ENCODE data around the gene LCORL. TPM values are rescaled to one million over a fixed set of nuclear protein-coding genes. Genes with fewer than 3 reads are reported as not detected.

LCORL gene
- total RNA-seq, 4 donors from 2014 or later, result 6.1 to 17.5 (median 8.2) TPM

DNA sequence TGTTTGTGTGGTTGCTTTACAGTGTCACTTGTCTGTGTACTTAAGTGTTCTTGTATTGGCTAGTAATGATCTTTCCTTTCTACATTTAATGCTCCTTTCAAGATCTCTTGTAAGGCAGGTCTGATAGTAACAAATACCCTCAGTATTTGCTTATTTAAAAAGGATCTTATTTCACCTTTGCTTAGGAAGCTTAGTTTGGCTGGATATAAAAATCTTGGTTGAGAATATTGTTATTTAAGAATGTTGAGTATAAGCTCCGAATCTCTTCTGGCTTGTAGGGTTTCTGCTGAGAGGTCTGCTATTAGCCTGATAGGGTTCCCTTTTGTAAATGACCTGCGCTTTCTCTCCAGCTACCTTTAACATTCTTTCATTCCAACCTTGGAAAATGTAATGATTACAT is 35.7 kb downstream of the LCORL start:
- Histone ChIP-seq H3K9me3 (peaks cover 0 to 18% (median 0%) of the 10 kb centered on the region in 3 donors), H3K27me3 (no peaks in the 10 kb centered on the region), H3K4me1 (no peaks in the 10 kb centered on the region), H3K36me3 (no peaks in the 10 kb centered on the region), H3K4me3 (no peak overlapping the region), H3K27ac (no peak overlapping the region)
- DNase-seq, result no peak
- 91 to 94% methylated on average over 2 of the region's 2 CpGs for WGBS, 2 donors
- TF ChIP-seq, protein P1, sequence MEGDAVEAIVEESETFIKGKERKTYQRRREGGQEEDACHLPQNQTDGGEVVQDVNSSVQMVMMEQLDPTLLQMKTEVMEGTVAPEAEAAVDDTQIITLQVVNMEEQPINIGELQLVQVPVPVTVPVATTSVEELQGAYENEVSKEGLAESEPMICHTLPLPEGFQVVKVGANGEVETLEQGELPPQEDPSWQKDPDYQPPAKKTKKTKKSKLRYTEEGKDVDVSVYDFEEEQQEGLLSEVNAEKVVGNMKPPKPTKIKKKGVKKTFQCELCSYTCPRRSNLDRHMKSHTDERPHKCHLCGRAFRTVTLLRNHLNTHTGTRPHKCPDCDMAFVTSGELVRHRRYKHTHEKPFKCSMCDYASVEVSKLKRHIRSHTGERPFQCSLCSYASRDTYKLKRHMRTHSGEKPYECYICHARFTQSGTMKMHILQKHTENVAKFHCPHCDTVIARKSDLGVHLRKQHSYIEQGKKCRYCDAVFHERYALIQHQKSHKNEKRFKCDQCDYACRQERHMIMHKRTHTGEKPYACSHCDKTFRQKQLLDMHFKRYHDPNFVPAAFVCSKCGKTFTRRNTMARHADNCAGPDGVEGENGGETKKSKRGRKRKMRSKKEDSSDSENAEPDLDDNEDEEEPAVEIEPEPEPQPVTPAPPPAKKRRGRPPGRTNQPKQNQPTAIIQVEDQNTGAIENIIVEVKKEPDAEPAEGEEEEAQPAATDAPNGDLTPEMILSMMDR (IDR thresholded peaks at IDR 0.05), result no peak
- no peak for TF ChIP-seq POLR2A (IDR thresholded peaks at IDR 0.05)
- intact Hi-C loops (cut with DNase I), result no loop called here

DNA sequence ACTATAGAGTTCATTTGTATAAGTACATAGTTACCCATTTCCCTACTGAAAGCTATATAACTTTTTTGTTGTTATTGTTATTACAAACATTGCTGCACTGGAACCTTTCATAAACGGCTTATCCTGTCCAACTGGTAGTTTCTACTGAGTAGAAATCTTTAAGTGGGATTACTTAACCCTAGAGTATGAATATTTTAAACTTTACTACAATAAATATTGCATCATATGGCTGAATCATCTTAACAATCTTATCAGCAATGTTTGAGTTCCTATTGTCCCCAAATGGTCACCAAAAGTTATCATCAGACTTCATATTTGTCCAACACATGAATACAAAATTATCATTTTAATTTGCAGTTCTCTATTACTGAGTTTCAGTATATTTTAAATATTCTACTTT is 40.5 kb downstream of the LCORL start:
- TF ChIP-seq, protein P1 (IDR thresholded peaks at IDR 0.05), result no peak
- TF ChIP-seq POLR2A (IDR thresholded peaks at IDR 0.05), result no peak
- no peaks in the 10 kb centered on the region for H3K27me3 ChIP-seq
- no peak for DNase-seq
- H3K36me3 ChIP-seq, result no peaks in the 10 kb centered on the region
- H3K9me3 ChIP-seq, result peaks cover 0 to 10% (median under 1%) of the 10 kb centered on the region in 3 donors
- H3K27ac ChIP-seq, result no peak overlapping the region
- H3K4me1 ChIP-seq, result no peaks in the 10 kb centered on the region
- H3K4me3 ChIP-seq, result no peak overlapping the region
- 29 to 65% methylated on average over 1 of the region's 1 CpG for WGBS, 2 donors
- intact Hi-C loops (cut with DNase I), result no loop called here

DNA sequence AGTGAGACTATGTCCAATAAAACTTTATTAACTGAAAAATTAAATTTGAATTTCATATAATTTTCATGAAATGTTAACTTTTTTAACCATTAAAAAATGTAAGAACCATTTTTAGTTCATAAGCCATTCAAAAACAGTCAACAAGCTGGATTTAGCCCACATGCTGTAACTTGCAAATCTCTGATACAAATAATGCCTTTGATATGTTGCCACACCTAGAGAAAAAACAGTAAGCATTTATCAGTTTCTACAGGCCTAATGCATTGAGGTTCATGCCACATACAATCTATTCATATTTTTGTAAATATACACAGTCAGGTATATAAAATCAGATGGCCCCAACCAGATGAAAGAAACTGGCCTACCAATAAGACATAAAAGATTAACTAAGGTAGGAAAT is 52.8 kb downstream of the LCORL start:
- intact Hi-C loops (cut with DNase I), result no loop called here
- Histone ChIP-seq H3K27me3 (no peaks in the 10 kb centered on the region), H3K36me3 (no peaks in the 10 kb centered on the region), H3K9me3 (no peaks in the 10 kb centered on the region), H3K4me3 (no peak overlapping the region), H3K4me1 (peaks cover 0 to 5% (median 0%) of the 10 kb centered on the region in 3 donors), H3K27ac (no peak overlapping the region)
- no peak for TF ChIP-seq POLR2A (IDR thresholded peaks at IDR 0.05)
- TF ChIP-seq, protein P1 (IDR thresholded peaks at IDR 0.05), result no peak
- no peak for DNase-seq

DNA sequence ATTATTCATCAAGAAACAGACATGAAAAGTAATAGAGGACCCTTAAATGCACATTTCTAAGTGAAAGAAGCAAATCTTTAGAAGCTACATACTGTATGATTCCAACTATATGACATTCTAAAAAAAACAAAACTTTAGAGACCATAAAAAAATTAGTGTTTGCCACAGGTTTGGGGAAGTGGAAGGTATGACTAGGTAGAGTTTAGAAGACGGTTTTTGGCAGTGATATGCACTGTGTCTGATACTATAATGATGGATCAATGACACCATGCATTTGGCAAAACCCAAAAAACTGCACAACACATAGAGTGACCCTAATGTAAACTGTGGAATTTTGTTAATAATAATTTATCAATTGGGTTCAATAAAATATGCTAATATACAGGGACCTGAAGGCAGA is 54.5 kb downstream of the LCORL start:
- Histone ChIP-seq H3K9me3 (no peaks in the 10 kb centered on the region), H3K4me1 (peaks cover 0 to 5% (median 0%) of the 10 kb centered on the region in 3 donors), H3K4me3 (no peak overlapping the region), H3K27me3 (no peaks in the 10 kb centered on the region), H3K27ac (no peak overlapping the region), H3K36me3 (no peaks in the 10 kb centered on the region)
- WGBS, 2 donors, result 88 to 94% methylated on average over 1 of the region's 1 CpG
- DNase-seq, result no peak
- TF ChIP-seq, protein P1 (IDR thresholded peaks at IDR 0.05), result no peak
- TF ChIP-seq POLR2A (IDR thresholded peaks at IDR 0.05), result no peak
- intact Hi-C loops (cut with DNase I), result no loop called here

DNA sequence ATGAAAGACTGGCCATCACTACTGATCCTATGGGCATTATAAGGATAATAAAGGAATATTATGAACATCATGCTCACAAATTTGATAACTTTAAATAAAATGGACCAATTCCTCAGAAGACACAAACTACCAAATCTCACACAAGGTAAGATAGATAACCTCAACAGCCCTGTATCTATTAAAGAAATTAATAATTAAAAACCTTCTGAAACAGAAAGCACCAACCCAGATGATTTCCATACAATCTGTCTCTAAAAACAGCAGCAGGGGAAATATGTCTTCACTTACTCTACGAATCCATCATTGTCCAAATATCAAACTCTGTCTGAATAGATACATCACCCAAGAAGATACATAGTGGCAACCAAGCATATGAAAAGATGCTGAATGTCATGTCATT is 55.2 kb downstream of the LCORL start:
- Histone ChIP-seq H3K9me3 (no peaks in the 10 kb centered on the region), H3K4me3 (no peak overlapping the region), H3K36me3 (peaks cover 0 to 6% (median 0%) of the 10 kb centered on the region in 3 donors), H3K27ac (no peak overlapping the region), H3K27me3 (no peaks in the 10 kb centered on the region), H3K4me1 (peaks cover 0 to 5% (median 0%) of the 10 kb centered on the region in 3 donors)
- intact Hi-C loops (cut with DNase I), result no loop called here
- TF ChIP-seq, protein P1 (IDR thresholded peaks at IDR 0.05), result no peak
- TF ChIP-seq POLR2A (IDR thresholded peaks at IDR 0.05), result no peak
- DNase-seq, result no peak
- WGBS, 2 donors, result 89 to 100% methylated on average over 1 of the region's 1 CpG

Data from esophagus squamous epithelium (tissue), 5 donors.